DND-41 (cell line): ENCODE results near the gene SLC6A18.

Experiments used
- ATAC-seq: fragments of 200-7000 bp; cut with Tn5 transposase; 3 replicates; pipeline ENCODE4 v1.9.1; 2021; ENCODE audit warnings: low read depth; ENCODE audit not compliant: insufficient read depth
- DNase-seq: peaks from one replicate; pipeline ENCODE4 v3.0.0-alpha.2; 2020
- H2AFZ ChIP-seq: 2 replicates; pipeline ENCODE4 v1.6.0; 2012; ENCODE audit warnings: low read depth, low read length
- H3K27ac ChIP-seq: 2 replicates; pipeline ENCODE4 v1.5.1; 2012; ENCODE audit warnings: low read length, inconsistent platforms
- H3K27me3 ChIP-seq: fragments of 200-600 bp; sonication (generic); 2 replicates; pipeline ENCODE4 v1.6.0; 2012; ENCODE audit warnings: low read length, mild to moderate bottlenecking, inconsistent platforms; ENCODE audit not compliant: insufficient read depth, poor library complexity
- H3K36me3 ChIP-seq: 2 replicates; pipeline ENCODE4 v1.5.1; 2012; ENCODE audit warnings: low read length, inconsistent platforms; ENCODE audit not compliant: insufficient read depth
- H3K4me1 ChIP-seq: 2 replicates; pipeline ENCODE4 v1.5.1; 2012; ENCODE audit warnings: mild to moderate bottlenecking, low read length; ENCODE audit not compliant: insufficient read depth
- H3K4me2 ChIP-seq: 2 replicates; pipeline ENCODE4 v1.6.0; 2012; ENCODE audit warnings: mild to moderate bottlenecking, moderate library complexity, low read length, inconsistent platforms; ENCODE audit not compliant: insufficient read depth
- H3K4me3 ChIP-seq, 2 experiments: fragments of 200-600 bp in 1 of 2; shearing (Covaris generic) in 1 of 2; 2 replicates each; pipeline ENCODE4 v1.5.1; 2012 to 2016; ENCODE audit warnings: inconsistent platforms in 2 of 2, low read length in 2 of 2, mild to moderate bottlenecking in 2 of 2, low read depth in 1 of 2, moderate library complexity in 1 of 2
- H3K79me2 ChIP-seq: 2 replicates; pipeline ENCODE4 v1.6.0; 2012; ENCODE audit warnings: low read length, inconsistent platforms; ENCODE audit not compliant: insufficient read depth
- H3K9ac ChIP-seq: 2 replicates; pipeline ENCODE4 v1.6.0; 2012; ENCODE audit warnings: low read depth, mild to moderate bottlenecking, inconsistent platforms, low read length, moderate library complexity
- H3K9me3 ChIP-seq: 2 replicates; pipeline ENCODE4 v1.5.1; 2012; ENCODE audit warnings: low read length, moderate library complexity, mild to moderate bottlenecking, inconsistent platforms; ENCODE audit not compliant: insufficient read depth, severe bottlenecking
- H4K20me1 ChIP-seq: 2 replicates; pipeline ENCODE4 v1.6.0; 2012; ENCODE audit warnings: low read length; ENCODE audit not compliant: insufficient read depth
- EZH2 ChIP-seq: IDR thresholded peaks from 3 replicates; pipeline ENCODE4 v1.6.1; 2012; ENCODE audit warnings: borderline replicate concordance, low read depth, mild to moderate bottlenecking, moderate library complexity, low read length, inconsistent platforms; ENCODE audit not compliant: severe bottlenecking
- TF ChIP-seq, protein P1 (sequence below): IDR thresholded peaks from 2 replicates; pipeline ENCODE4 v1.5.1; 2012; ENCODE audit warnings: borderline replicate concordance, low read length, moderate library complexity, mild to moderate bottlenecking; ENCODE audit not compliant: poor library complexity, severe bottlenecking; ENCODE audit errors: extremely low read depth

The SLC6A18 gene

DNA sequence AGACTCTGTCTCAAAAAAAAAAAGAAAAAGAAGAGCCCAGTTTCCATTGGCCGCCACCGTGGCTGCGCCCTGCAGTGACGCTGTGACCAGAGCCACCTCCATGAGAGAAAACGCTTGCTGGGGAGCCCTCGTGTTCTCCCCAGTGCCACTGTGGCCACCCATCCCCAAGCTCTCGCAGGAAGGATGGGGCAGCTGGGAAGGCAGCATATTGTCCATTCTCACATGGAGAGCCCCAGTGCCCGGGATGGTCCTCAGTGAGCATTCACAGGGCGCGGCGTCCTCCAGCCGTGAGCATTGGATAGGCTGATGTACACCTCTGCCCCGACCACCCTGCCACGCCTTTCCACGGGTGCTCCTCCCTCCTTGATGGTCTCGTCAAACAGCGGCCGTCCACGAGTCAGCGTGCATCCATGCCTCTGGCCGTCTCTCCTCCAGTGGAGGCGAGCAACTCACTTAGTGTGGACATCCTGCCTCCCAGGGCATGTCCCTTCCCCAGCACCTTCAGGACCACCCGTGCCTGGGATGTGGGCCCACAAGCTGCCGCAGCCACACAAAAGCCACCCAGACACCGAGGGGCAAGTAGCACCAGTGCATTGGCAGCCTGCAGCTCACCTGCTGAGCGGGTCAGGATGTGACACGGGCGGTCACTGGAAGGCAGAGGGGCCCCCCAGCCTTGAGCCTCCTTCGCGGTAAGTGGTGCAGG lies 47.2 kb upstream of the SLC6A18 start:
- no peaks in the 10 kb centered on the region for H3K79me2 ChIP-seq
- no peak overlapping the region for H2AFZ ChIP-seq
- H3K27ac ChIP-seq = no peak overlapping the region
- H3K4me3 ChIP-seq = no peak overlapping the region
- H4K20me1 ChIP-seq = no peaks in the 10 kb centered on the region
- ATAC-seq (no peak), DNase-seq (no peak)
- no peak overlapping the region for H3K9ac ChIP-seq
- no peaks in the 10 kb centered on the region for H3K36me3 ChIP-seq
- no peaks in the 10 kb centered on the region for H3K27me3 ChIP-seq
- H3K9me3 ChIP-seq = no peaks in the 10 kb centered on the region
- TF ChIP-seq, protein P1, sequence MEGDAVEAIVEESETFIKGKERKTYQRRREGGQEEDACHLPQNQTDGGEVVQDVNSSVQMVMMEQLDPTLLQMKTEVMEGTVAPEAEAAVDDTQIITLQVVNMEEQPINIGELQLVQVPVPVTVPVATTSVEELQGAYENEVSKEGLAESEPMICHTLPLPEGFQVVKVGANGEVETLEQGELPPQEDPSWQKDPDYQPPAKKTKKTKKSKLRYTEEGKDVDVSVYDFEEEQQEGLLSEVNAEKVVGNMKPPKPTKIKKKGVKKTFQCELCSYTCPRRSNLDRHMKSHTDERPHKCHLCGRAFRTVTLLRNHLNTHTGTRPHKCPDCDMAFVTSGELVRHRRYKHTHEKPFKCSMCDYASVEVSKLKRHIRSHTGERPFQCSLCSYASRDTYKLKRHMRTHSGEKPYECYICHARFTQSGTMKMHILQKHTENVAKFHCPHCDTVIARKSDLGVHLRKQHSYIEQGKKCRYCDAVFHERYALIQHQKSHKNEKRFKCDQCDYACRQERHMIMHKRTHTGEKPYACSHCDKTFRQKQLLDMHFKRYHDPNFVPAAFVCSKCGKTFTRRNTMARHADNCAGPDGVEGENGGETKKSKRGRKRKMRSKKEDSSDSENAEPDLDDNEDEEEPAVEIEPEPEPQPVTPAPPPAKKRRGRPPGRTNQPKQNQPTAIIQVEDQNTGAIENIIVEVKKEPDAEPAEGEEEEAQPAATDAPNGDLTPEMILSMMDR = no peak
- no peak for TF ChIP-seq EZH2
- peaks cover 6% of the 10 kb centered on the region for H3K4me1 ChIP-seq
- H3K4me2 ChIP-seq = no peak overlapping the region

DNA sequence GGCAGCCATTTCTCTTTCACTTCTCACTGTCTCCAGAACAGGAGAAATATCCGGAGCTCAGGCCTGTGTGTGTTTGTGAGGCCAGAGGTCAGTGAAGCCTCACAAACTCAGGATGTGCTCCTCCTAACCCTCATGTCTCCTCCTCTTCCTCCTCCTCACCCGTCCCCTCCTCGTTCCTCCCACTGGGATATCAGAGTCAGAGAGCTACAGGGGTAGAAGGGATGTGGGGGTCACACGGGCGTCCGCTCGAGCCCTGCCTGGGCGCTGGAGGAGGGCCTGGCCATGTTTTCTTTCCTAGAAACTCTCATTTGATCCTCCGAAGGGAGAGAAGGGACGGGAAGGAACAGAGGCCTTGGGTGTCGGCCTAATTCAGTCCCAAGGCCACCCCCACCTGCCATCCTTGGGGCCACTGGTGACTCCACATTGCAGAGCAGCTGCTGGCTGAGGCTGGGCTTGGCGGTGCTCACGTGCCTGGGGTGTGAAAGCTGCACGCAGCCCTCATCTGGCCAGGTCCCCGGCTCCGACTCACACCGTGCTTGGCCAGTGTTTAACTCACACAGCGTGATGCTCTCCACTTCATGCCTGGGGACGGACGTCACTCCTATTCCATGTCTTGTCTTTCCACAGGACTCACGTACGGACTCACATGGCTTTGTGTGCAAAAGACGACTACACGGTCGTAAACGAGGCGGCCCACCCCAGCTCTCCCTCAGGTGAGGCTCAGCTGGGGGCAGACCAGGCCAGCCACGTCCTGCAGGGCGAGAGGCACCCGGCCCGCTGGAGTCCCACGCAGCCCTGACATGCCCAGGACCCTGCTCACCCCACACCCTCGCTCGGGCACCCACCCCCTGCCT lies 46.4 kb upstream of the SLC6A18 start:
- Histone ChIP-seq H3K4me1 (no peaks in the 10 kb centered on the region), H4K20me1 (no peaks in the 10 kb centered on the region), H3K9ac (no peak overlapping the region), H3K9me3 (no peaks in the 10 kb centered on the region), H3K4me3 (no peak overlapping the region), H3K4me2 (no peak overlapping the region), H3K27me3 (no peaks in the 10 kb centered on the region), H3K36me3 (no peaks in the 10 kb centered on the region), H3K27ac (no peak overlapping the region), H3K79me2 (no peaks in the 10 kb centered on the region), H2AFZ (no peak overlapping the region)
- no peak for TF ChIP-seq EZH2
- TF ChIP-seq, protein P1 = no peak
- no peak for ATAC-seq
- no peak for DNase-seq

DNA sequence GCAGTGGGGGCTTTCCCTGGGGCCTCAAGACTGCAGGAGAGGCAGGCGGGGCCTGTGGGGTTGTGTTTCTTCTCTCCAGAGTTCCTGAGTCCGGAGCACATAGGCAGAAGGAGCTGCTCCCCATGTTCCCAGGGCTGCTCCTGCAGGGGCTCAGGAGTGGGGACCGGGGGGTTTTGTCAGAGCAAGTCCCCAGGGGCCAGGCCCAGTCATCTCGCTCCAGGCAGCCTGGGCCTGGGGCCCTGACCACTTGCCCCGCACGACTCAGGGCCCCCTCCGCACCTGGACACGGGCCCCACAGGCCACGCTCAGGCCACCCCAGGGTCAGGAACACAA lies 45.8 kb upstream of the SLC6A18 start:
- DNase-seq (no peak), ATAC-seq (no peak)
- no peaks in the 10 kb centered on the region for H3K36me3 ChIP-seq
- no peaks in the 10 kb centered on the region for H4K20me1 ChIP-seq
- H3K9me3 ChIP-seq = no peaks in the 10 kb centered on the region
- H3K4me2 ChIP-seq = no peak overlapping the region
- TF ChIP-seq, protein P1 = no peak
- TF ChIP-seq EZH2 = no peak
- H2AFZ ChIP-seq = no peak overlapping the region
- H3K9ac ChIP-seq = no peak overlapping the region
- H3K4me3 ChIP-seq = no peak overlapping the region
- no peaks in the 10 kb centered on the region for H3K79me2 ChIP-seq
- H3K27me3 ChIP-seq = no peaks in the 10 kb centered on the region
- no peak overlapping the region for H3K27ac ChIP-seq
- H3K4me1 ChIP-seq = no peaks in the 10 kb centered on the region
